A673 (cell line): Measurements from ENCODE around the gene SHC4.

ENCODE experiments used
- EZH2 ChIP-seq: fragments of 200-600 bp; sonication (generic); IDR thresholded peaks from 2 replicates; pipeline ENCODE4 v1.6.1; 2017; ENCODE audit warnings: borderline replicate concordance, low read depth, mild to moderate bottlenecking, mixed read lengths, antibody characterized with exemption, low read length; ENCODE audit not compliant: poor library complexity, severe bottlenecking
- TF ChIP-seq, protein P1 (sequence below): fragments of 300-800, 200-600 bp; sonication (generic); conservative IDR thresholded peaks from 2 replicates; pipeline ENCODE4 v1.5.1; 2017; ENCODE audit warnings: low read depth, mild to moderate bottlenecking, antibody characterized with exemption, low read length, moderate library complexity, mixed read lengths

- TF ChIP-seq EZH2: no peak
- TF ChIP-seq, protein P1, sequence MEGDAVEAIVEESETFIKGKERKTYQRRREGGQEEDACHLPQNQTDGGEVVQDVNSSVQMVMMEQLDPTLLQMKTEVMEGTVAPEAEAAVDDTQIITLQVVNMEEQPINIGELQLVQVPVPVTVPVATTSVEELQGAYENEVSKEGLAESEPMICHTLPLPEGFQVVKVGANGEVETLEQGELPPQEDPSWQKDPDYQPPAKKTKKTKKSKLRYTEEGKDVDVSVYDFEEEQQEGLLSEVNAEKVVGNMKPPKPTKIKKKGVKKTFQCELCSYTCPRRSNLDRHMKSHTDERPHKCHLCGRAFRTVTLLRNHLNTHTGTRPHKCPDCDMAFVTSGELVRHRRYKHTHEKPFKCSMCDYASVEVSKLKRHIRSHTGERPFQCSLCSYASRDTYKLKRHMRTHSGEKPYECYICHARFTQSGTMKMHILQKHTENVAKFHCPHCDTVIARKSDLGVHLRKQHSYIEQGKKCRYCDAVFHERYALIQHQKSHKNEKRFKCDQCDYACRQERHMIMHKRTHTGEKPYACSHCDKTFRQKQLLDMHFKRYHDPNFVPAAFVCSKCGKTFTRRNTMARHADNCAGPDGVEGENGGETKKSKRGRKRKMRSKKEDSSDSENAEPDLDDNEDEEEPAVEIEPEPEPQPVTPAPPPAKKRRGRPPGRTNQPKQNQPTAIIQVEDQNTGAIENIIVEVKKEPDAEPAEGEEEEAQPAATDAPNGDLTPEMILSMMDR: no peak
Measured at GRCh38 chr15:48893311-48893710, 70.4 kb downstream of the SHC4 start.
